ENCODE results near the gene DDX39B.
A peak's percentile ranks its signal among the peaks of the same experiment; 100 is the strongest.

The DDX39B gene

DNA sequence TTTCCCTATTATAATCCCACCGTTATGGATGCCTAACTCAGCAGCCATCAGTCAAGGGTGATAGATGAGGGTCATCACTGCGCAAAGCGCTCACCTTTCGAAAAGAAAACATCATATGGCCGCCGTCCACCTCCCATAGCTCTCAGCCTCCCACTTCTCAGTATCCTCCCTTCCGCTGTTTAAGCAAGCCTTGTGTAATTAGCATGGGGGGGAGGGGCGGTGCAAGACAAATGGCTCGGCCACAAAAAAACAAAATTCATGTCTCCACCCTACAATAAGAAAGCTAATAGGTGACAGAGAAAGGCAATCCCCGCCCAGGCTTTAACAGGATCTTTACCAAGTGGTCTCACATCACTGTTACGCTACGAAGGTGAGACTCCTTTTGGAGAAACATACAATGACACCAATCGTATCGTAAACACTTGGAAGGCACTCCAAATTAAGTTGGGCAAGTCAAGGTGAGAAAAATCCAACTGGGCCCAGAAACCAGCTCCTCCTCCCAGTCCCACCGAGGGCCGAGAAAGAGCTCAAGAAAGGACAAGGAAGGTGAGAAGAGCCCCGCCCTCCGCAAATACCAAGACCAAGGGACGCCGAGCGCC, 645 bp downstream of the DDX39B start (continued):
- TF ChIP-seq ZNF791 (tag by site-specific recombination; IDR thresholded peaks at IDR 0.05) = no peak
- TF ChIP-seq GLIS2 (tag by site-specific recombination; IDR thresholded peaks at IDR 0.05) = no peak
- 0 out of 2 replicates have a peak, but pooled peaks have one; percentile 13 for TF ChIP-seq KLF8 (tag by site-specific recombination; IDR thresholded peaks at IDR 0.05)
- TF ChIP-seq KLF7 (tag by site-specific recombination; IDR thresholded peaks at IDR 0.05; ENCODE audit: borderline replicate concordance) = no peak
- TF ChIP-seq ZNF221 (tag by site-specific recombination; IDR thresholded peaks at IDR 0.05; ENCODE audit: borderline replicate concordance) = 0 out of 2 replicates have a peak, but pooled peaks have one; percentile 1
- TF ChIP-seq ZFP3 (tag by site-specific recombination; IDR thresholded peaks at IDR 0.05; ENCODE audit: low read depth) = no peak
- no peak for TF ChIP-seq ZNF530 (tag by site-specific recombination; IDR thresholded peaks at IDR 0.05; ENCODE audit: low read depth)
- TF ChIP-seq ZBTB7A (tag by site-specific recombination; IDR thresholded peaks at IDR 0.05; ENCODE audit: low read depth) = no peak
- no peak for TF ChIP-seq ZNF404 (tag by site-specific recombination; IDR thresholded peaks at IDR 0.05)
- TF ChIP-seq RBAK (tag by site-specific recombination; IDR thresholded peaks at IDR 0.05) = no peak
- TF ChIP-seq ZNF324 (tag by site-specific recombination; IDR thresholded peaks at IDR 0.05) = no peak
- TF ChIP-seq ZNF138 (tag by site-specific recombination; IDR thresholded peaks at IDR 0.05; ENCODE audit: borderline replicate concordance) = no peak
- TF ChIP-seq ZNF473 (tag by site-specific recombination; IDR thresholded peaks at IDR 0.05) = no peak
- TF ChIP-seq, protein P1, sequence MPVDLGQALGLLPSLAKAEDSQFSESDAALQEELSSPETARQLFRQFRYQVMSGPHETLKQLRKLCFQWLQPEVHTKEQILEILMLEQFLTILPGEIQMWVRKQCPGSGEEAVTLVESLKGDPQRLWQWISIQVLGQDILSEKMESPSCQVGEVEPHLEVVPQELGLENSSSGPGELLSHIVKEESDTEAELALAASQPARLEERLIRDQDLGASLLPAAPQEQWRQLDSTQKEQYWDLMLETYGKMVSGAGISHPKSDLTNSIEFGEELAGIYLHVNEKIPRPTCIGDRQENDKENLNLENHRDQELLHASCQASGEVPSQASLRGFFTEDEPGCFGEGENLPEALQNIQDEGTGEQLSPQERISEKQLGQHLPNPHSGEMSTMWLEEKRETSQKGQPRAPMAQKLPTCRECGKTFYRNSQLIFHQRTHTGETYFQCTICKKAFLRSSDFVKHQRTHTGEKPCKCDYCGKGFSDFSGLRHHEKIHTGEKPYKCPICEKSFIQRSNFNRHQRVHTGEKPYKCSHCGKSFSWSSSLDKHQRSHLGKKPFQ (tag by site-specific recombination; IDR thresholded peaks at IDR 0.05) = no peak
- TF ChIP-seq, protein P2, sequence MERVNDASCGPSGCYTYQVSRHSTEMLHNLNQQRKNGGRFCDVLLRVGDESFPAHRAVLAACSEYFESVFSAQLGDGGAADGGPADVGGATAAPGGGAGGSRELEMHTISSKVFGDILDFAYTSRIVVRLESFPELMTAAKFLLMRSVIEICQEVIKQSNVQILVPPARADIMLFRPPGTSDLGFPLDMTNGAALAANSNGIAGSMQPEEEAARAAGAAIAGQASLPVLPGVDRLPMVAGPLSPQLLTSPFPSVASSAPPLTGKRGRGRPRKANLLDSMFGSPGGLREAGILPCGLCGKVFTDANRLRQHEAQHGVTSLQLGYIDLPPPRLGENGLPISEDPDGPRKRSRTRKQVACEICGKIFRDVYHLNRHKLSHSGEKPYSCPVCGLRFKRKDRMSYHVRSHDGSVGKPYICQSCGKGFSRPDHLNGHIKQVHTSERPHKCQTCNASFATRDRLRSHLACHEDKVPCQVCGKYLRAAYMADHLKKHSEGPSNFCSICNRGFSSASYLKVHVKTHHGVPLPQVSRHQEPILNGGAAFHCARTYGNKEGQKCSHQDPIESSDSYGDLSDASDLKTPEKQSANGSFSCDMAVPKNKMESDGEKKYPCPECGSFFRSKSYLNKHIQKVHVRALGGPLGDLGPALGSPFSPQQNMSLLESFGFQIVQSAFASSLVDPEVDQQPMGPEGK (tag by site-specific recombination; IDR thresholded peaks at IDR 0.05) = 0 out of 2 replicates have a peak, but pooled peaks have one; percentile 5
- TF ChIP-seq, protein P3, sequence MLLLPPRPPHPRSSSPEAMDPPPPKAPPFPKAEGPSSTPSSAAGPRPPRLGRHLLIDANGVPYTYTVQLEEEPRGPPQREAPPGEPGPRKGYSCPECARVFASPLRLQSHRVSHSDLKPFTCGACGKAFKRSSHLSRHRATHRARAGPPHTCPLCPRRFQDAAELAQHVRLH (tag by site-specific recombination; IDR thresholded peaks at IDR 0.05) = no peak
- no peak for TF ChIP-seq ZNF133 (tag by site-specific recombination; IDR thresholded peaks at IDR 0.05)
- no peak for TF ChIP-seq ZNF214 (tag by site-specific recombination; IDR thresholded peaks at IDR 0.05; ENCODE audit: borderline replicate concordance)
- peak; percentile 77 for TF ChIP-seq KLF1 (tag by site-specific recombination; IDR thresholded peaks at IDR 0.05)
- no peak for TF ChIP-seq ZNF660 (tag by site-specific recombination; IDR thresholded peaks at IDR 0.05)
- TF ChIP-seq HOXA7 (CRISPR knock-in tag; IDR thresholded peaks at IDR 0.05; ENCODE audit: borderline replicate concordance) = no peak
- no peak for TF ChIP-seq ZFP69B (tag by site-specific recombination; IDR thresholded peaks at IDR 0.05)
- no peak for TF ChIP-seq HOXC10 (CRISPR knock-in tag; IDR thresholded peaks at IDR 0.05)
- no peak for TF ChIP-seq ZNF366 (tag by site-specific recombination; conservative IDR thresholded peaks at IDR 0.05)
- no peak for TF ChIP-seq ZBTB48 (tag by site-specific recombination; IDR thresholded peaks at IDR 0.05)
- TF ChIP-seq, protein P4, sequence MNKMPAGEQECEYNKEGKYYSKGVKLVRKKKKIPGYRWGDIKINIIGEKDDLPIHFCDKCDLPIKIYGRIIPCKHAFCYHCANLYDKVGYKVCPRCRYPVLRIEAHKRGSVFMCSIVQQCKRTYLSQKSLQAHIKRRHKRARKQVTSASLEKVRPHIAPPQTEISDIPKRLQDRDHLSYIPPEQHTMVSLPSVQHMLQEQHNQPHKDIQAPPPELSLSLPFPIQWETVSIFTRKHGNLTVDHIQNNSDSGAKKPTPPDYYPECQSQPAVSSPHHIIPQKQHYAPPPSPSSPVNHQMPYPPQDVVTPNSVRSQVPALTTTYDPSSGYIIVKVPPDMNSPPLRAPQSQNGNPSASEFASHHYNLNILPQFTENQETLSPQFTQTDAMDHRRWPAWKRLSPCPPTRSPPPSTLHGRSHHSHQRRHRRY (tag by site-specific recombination; IDR thresholded peaks at IDR 0.05) = no peak
- TF ChIP-seq SP2 (tag by site-specific recombination; IDR thresholded peaks at IDR 0.05) = peak; percentile 41
- no peak for TF ChIP-seq ZNF837 (tag by site-specific recombination; IDR thresholded peaks at IDR 0.05)
- no peak for TF ChIP-seq ZNF174 (tag by site-specific recombination; IDR thresholded peaks at IDR 0.05)
- no peak for TF ChIP-seq ZNF785 (tag by site-specific recombination; IDR thresholded peaks at IDR 0.05)
- no peak for TF ChIP-seq ZNF830 (tag by site-specific recombination; IDR thresholded peaks at IDR 0.05; ENCODE audit: low read depth)
- no peak for TF ChIP-seq ZNF843 (tag by site-specific recombination; IDR thresholded peaks at IDR 0.05)
- TF ChIP-seq ZNF239 (tag by site-specific recombination; IDR thresholded peaks at IDR 0.05) = no peak
- TF ChIP-seq, protein P5, sequence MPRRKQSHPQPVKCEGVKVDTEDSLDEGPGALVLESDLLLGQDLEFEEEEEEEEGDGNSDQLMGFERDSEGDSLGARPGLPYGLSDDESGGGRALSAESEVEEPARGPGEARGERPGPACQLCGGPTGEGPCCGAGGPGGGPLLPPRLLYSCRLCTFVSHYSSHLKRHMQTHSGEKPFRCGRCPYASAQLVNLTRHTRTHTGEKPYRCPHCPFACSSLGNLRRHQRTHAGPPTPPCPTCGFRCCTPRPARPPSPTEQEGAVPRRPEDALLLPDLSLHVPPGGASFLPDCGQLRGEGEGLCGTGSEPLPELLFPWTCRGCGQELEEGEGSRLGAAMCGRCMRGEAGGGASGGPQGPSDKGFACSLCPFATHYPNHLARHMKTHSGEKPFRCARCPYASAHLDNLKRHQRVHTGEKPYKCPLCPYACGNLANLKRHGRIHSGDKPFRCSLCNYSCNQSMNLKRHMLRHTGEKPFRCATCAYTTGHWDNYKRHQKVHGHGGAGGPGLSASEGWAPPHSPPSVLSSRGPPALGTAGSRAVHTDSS (tag by site-specific recombination; IDR thresholded peaks at IDR 0.05) = no peak
- TF ChIP-seq ZFP41 (tag by site-specific recombination; IDR thresholded peaks at IDR 0.05; ENCODE audit: borderline replicate concordance) = no peak
- TF ChIP-seq ZNF433 (tag by site-specific recombination; IDR thresholded peaks at IDR 0.05; ENCODE audit: low read depth) = no peak
- TF ChIP-seq EGR2 (tag by site-specific recombination; IDR thresholded peaks at IDR 0.05; ENCODE audit: low read depth) = no peak
